HepG2 (cell line): Measurements from ENCODE around the gene USP32. TPM values are rescaled to one million over a fixed set of nuclear protein-coding genes. Genes with fewer than 3 reads are reported as not detected.

Experiments used
- ATAC-seq: fragments of 200-7000 bp; cut with Tn5 transposase; 3 replicates; pipeline ENCODE4 v1.9.1; 2020; ENCODE audit warnings: mild to moderate bottlenecking, moderate library complexity
- BruUV-seq: library from RNA; stranded (reverse); fragments of 400-500 nt; replicated peaks from 2 replicates; lab custom pipeline; 2021; lab: Mats Ljungman, UMichigan
- CTCF ChIA-PET: fragments of 300-600 bp; formaldehyde crosslinking; extraction: SDS; loops from one replicate; lab custom pipeline; 2021; ENCODE audit warnings: low total read pairs, inconsistent platforms, low intra/inter-chr PET ratio; lab: Yijun Ruan, JAX
- POLR2A ChIA-PET: fragments of 350-600 bp; sonication (Branson Sonifier 250); formaldehyde crosslinking; loops from one replicate; lab custom pipeline; 2020; ENCODE audit warnings: antibody characterized with exemption, inconsistent platforms; lab: Yijun Ruan, JAX
- DNase-seq: peaks from one replicate; pipeline ENCODE4 v3.0.0-alpha.2; 2015; ENCODE audit warnings: low spot score
- FAIRE-seq: peaks from 3 replicates; lab custom pipeline; 2011; peaks lifted over from hg19 to GRCh38; lab: Jason Lieb, UNC
- H2AFZ ChIP-seq: one replicate; pipeline ENCODE4 v1.6.1; 2011; ENCODE audit warnings: low read length, inconsistent platforms
- H3K27ac ChIP-seq: fragments of 300-600 bp; 3 replicates; pipeline ENCODE4 v1.8.0; 2011; ENCODE audit warnings: mixed run types, mild to moderate bottlenecking, mixed read lengths, low read length, inconsistent platforms; ENCODE audit not compliant: insufficient read depth; ENCODE audit errors: extremely low read length
- H3K27me3 ChIP-seq, 2 experiments: fragments of 200-600 bp in 1 of 2; 2 replicates in 1 of 2; 3 replicates in 1 of 2; pipeline versions ENCODE4 v1.6.0 to v1.8.0; 2011; ENCODE audit warnings: low read length in 2 of 2, mild to moderate bottlenecking in 2 of 2, moderate library complexity in 2 of 2, inconsistent platforms in 1 of 2; ENCODE audit not compliant: insufficient read depth in 2 of 2, control insufficient read depth in 1 of 2
- H3K36me3 ChIP-seq, 2 experiments: fragments of 200-600 bp in 1 of 2; replicated peaks in 1 of 2; 2 replicates in 1 of 2; 3 replicates in 1 of 2; pipeline versions ENCODE4 v1.5.1 to v1.8.0; 2011; ENCODE audit warnings: low read length in 2 of 2, inconsistent platforms in 1 of 2; ENCODE audit not compliant: insufficient read depth in 2 of 2, control insufficient read depth in 1 of 2
- H3K4me1 ChIP-seq: 2 replicates; pipeline ENCODE4 v1.5.1; 2012; ENCODE audit warnings: low read length, inconsistent platforms; ENCODE audit not compliant: insufficient read depth
- H3K4me2 ChIP-seq: 2 replicates; pipeline ENCODE4 v1.6.0; 2011; ENCODE audit warnings: low read depth, low read length, inconsistent platforms
- H3K4me3 ChIP-seq, 3 experiments: fragments of 200-600 bp in 1 of 3; sonication (generic), shearing (Covaris generic) in 1 of 3; replicated peaks in 1 of 3; 2 replicates each; pipeline ENCODE4 v1.5.1; 2011 to 2016; ENCODE audit warnings: low read length in 3 of 3, inconsistent platforms in 2 of 3, low read depth in 2 of 3, mild to moderate bottlenecking in 2 of 3, control low read depth in 1 of 3, mixed read lengths in 1 of 3; ENCODE audit not compliant: insufficient read depth in 1 of 3
- H3K79me2 ChIP-seq: one replicate; pipeline ENCODE4 v1.6.1; 2011; ENCODE audit warnings: low read length, inconsistent platforms; ENCODE audit not compliant: insufficient read depth
- H3K9ac ChIP-seq: 2 replicates; pipeline ENCODE4 v1.6.0; 2011; ENCODE audit warnings: mild to moderate bottlenecking, low read depth, low read length, inconsistent platforms; ENCODE audit not compliant: insufficient read depth
- H3K9me3 ChIP-seq: 2 replicates; pipeline ENCODE4 v1.5.1; 2012; ENCODE audit warnings: mild to moderate bottlenecking, low read length
- H4K20me1 ChIP-seq: 2 replicates; pipeline ENCODE4 v1.6.0; 2011; ENCODE audit warnings: inconsistent platforms, mild to moderate bottlenecking, low read length, moderate library complexity; ENCODE audit not compliant: insufficient read depth
- MAFF ChIP-seq: IDR thresholded peaks from 2 replicates; pipeline ENCODE4 v1.6.1; 2011; ENCODE audit warnings: low read depth, low read length, improper control_type of control experiment
- ZNF34 ChIP-seq: sonication (generic); formaldehyde crosslinking; IDR thresholded peaks from 2 replicates; pipeline ENCODE4 v1.4.0; 2020; ENCODE audit warnings: mild to moderate bottlenecking, missing genetic modification reagents, borderline replicate concordance
- in situ Hi-C: cut with HindIII; loops from 2 replicates; pipeline ENCODE4 v1.10.0; 2017; ENCODE audit warnings: low pct_unique_long_range_greater_than_20kb; ENCODE audit not compliant: extremely low pct_ligation_motif_present
- intact Hi-C: fragments of 100-400 bp; cut with micrococcal nuclease; formaldehyde crosslinking; loops from one replicate; pipeline ENCODE4 v1.10.0; 2022; ENCODE audit not compliant: unreplicated experiment
- polyA plus RNA-seq, 8 experiments: library from polyadenylated mRNA; depleted of rRNA in 3 of 8; stranded (reverse) in 7 of 8; unstranded in 1 of 8; fragments of >200 nt; fragmentation: Illumina TruSeq in 4 of 8; extraction: Trizol in 4 of 8; gene quantifications; 2 replicates each; pipeline versions ENCODE4 v1.2.1 to v1.2.3, GENCODE V29; 2011 to 2016; ENCODE audit warnings: low read depth in 4 of 8, missing spikeins in 1 of 8, mixed read lengths in 1 of 8; ENCODE audit not compliant: insufficient read depth in 1 of 8
- total RNA-seq, 5 experiments: library from RNA; depleted of rRNA; stranded (reverse); fragments of >200 nt; fragmentation: Illumina TruSeq; extraction: Trizol; gene quantifications; 2 replicates each; pipeline ENCODE4 v1.2.3, GENCODE V29; 2016; ENCODE audit warnings: low read depth in 1 of 5
- TF ChIP-seq, protein P1 (sequence below): IDR thresholded peaks from 2 replicates; pipeline ENCODE4 v1.6.1; 2016; ENCODE audit warnings: mild to moderate bottlenecking, missing biosample characterization, missing genetic modification reagents
- TF ChIP-seq, protein P2 (sequence below): sonication (generic); formaldehyde crosslinking; IDR thresholded peaks from 2 replicates; pipeline ENCODE4 v1.9.0; 2021; ENCODE audit warnings: mild to moderate bottlenecking, missing genetic modification reagents

USP32 gene
- total and polyA plus RNA-seq, 2 of the 13 experiments (the other 11 are each of a cell fraction or from before 2014, with no cell fraction given) = 24.9 to 39.9 TPM

DNA sequence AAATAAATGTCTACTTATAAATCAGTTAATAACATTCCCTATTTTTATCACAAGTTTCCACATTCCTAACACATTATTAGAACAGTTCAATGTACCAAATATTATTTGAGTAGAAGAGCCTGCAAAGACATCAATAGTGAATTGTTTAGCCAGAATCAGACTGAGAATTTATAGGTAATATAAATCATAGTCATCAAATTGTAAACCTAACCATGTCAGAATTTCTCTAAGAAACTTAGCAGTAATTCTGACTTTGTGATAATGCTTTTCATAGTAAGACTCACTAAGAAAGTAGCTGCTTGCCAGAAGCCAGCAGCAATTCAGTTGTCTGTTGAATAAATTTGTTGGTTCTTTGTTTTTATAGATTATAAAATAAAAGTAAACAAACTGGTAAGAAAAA is 111.3 kb downstream of the USP32 start:
- intact Hi-C loops (no loop called here), in situ Hi-C loops (no loop called here)
- Histone ChIP-seq H3K4me1 (peaks cover 8% of the 10 kb centered on the region), H3K4me2 (no peak overlapping the region), H4K20me1 (no peaks in the 10 kb centered on the region), H3K9ac (no peak overlapping the region), H3K27ac (no peak overlapping the region), H3K9me3 (no peaks in the 10 kb centered on the region), H3K4me3 (no peak overlapping the region), H3K79me2 (no peaks in the 10 kb centered on the region), H2AFZ (no peak overlapping the region), H3K36me3 (no peaks in the 10 kb centered on the region; a peak in 2 of 5 replicates), H3K27me3 (no peaks in the 10 kb centered on the region)
- TF ChIP-seq, protein P1, sequence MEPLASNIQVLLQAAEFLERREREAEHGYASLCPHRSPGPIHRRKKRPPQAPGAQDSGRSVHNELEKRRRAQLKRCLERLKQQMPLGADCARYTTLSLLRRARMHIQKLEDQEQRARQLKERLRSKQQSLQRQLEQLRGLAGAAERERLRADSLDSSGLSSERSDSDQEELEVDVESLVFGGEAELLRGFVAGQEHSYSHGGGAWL (CRISPR knock-in tag) = no peak
- no peak for TF ChIP-seq ZNF34 (CRISPR knock-in tag)
- TF ChIP-seq, protein P2, sequence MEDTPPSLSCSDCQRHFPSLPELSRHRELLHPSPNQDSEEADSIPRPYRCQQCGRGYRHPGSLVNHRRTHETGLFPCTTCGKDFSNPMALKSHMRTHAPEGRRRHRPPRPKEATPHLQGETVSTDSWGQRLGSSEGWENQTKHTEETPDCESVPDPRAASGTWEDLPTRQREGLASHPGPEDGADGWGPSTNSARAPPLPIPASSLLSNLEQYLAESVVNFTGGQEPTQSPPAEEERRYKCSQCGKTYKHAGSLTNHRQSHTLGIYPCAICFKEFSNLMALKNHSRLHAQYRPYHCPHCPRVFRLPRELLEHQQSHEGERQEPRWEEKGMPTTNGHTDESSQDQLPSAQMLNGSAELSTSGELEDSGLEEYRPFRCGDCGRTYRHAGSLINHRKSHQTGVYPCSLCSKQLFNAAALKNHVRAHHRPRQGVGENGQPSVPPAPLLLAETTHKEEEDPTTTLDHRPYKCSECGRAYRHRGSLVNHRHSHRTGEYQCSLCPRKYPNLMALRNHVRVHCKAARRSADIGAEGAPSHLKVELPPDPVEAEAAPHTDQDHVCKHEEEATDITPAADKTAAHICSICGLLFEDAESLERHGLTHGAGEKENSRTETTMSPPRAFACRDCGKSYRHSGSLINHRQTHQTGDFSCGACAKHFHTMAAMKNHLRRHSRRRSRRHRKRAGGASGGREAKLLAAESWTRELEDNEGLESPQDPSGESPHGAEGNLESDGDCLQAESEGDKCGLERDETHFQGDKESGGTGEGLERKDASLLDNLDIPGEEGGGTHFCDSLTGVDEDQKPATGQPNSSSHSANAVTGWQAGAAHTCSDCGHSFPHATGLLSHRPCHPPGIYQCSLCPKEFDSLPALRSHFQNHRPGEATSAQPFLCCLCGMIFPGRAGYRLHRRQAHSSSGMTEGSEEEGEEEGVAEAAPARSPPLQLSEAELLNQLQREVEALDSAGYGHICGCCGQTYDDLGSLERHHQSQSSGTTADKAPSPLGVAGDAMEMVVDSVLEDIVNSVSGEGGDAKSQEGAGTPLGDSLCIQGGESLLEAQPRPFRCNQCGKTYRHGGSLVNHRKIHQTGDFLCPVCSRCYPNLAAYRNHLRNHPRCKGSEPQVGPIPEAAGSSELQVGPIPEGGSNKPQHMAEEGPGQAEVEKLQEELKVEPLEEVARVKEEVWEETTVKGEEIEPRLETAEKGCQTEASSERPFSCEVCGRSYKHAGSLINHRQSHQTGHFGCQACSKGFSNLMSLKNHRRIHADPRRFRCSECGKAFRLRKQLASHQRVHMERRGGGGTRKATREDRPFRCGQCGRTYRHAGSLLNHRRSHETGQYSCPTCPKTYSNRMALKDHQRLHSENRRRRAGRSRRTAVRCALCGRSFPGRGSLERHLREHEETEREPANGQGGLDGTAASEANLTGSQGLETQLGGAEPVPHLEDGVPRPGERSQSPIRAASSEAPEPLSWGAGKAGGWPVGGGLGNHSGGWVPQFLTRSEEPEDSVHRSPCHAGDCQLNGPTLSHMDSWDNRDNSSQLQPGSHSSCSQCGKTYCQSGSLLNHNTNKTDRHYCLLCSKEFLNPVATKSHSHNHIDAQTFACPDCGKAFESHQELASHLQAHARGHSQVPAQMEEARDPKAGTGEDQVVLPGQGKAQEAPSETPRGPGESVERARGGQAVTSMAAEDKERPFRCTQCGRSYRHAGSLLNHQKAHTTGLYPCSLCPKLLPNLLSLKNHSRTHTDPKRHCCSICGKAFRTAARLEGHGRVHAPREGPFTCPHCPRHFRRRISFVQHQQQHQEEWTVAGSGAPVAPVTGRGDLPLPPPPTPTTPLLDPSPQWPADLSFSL (CRISPR knock-in tag) = no peak
- peak; percentile 6; the same call in 1 of the 2 replicates for TF ChIP-seq MAFF
- FAIRE-seq (no peak), DNase-seq (no peak), ATAC-seq (no peak)
- BruUV-seq = no TSS peak
- POLR2A ChIA-PET = no interaction called here
- CTCF ChIA-PET = no interaction called here
